ENCODE results near the gene ANGEL2.

- TF ChIP-seq CTCF (IDR thresholded peaks at IDR 0.05; ENCODE audit: low read depth, low read length) (no peak), EZH2phosphoT487 (IDR thresholded peaks at IDR 0.05; ENCODE audit: low read depth) (no peak)
Observed at GRCh38 chr1:212983482-212983881, 32.2 kb downstream of the ANGEL2 start.

All from OCI-LY3 (cell line).